ENCODE results near the gene MCOLN3.

DNA sequence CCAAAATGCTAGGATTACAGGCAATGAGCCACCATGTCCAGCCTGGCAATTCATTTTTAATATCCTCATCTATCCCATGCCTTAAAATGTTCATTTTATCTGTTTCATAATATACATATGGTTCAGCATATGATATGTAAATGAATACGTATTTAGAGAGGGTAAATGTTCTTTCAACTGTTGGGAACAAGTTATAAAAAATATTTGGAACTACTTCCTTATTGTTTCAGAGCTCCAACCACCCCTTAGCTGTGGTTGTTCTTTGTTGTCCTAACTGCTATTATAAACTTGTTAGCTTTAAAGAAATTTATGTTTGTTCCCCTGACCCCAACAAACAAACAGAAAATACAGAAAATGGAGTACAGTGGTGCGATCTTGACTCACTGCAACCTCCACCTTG is 65.9 kb downstream of the MCOLN3 start:
- TF ChIP-seq, protein P1, sequence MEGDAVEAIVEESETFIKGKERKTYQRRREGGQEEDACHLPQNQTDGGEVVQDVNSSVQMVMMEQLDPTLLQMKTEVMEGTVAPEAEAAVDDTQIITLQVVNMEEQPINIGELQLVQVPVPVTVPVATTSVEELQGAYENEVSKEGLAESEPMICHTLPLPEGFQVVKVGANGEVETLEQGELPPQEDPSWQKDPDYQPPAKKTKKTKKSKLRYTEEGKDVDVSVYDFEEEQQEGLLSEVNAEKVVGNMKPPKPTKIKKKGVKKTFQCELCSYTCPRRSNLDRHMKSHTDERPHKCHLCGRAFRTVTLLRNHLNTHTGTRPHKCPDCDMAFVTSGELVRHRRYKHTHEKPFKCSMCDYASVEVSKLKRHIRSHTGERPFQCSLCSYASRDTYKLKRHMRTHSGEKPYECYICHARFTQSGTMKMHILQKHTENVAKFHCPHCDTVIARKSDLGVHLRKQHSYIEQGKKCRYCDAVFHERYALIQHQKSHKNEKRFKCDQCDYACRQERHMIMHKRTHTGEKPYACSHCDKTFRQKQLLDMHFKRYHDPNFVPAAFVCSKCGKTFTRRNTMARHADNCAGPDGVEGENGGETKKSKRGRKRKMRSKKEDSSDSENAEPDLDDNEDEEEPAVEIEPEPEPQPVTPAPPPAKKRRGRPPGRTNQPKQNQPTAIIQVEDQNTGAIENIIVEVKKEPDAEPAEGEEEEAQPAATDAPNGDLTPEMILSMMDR (conservative IDR thresholded peaks at IDR 0.05), result no peak
- TF ChIP-seq ZFX (IDR thresholded peaks at IDR 0.05), result no peak

Data from C4-2B (cell line).